Activated CD4-positive, alpha-beta T cell treated with anti-CD3 and anti-CD28 coated beads, Interleukin-2, Interleukin-4, amounts not matched to agents 100 ng/mL and 50 ng/mL, durations not matched to agents 16 hours and 8 hours (primary cell): ENCODE measurements around the gene TLR4.

Source experiments
- DNase-seq: peaks from one replicate; pipeline ENCODE4 v3.0.0-alpha.2; 2020; ENCODE audit warnings: low spot score

The TLR4 gene

GRCh38 chr9:117715411-117715989, 11.3 kb downstream of the TLR4 start:
- DNase-seq: no peak

GRCh38 chr9:117718085-117718484, 13.9 kb downstream of the TLR4 start:
- DNase-seq: peak; percentile 17

- DNase-seq: no peak
Observed at GRCh38 chr9:117718701-117719100, 14.5 kb downstream of the TLR4 start.

GRCh38 chr9:117719161-117719920, 15.1 kb downstream of the TLR4 start:
- no peak for DNase-seq

- DNase-seq: no peak
Observed at GRCh38 chr9:117720066-117720465, 15.9 kb downstream of the TLR4 start.

- DNase-seq: no peak
Observed at GRCh38 chr9:117720555-117720954, 16.4 kb downstream of the TLR4 start.

- no peak for DNase-seq
Observed at GRCh38 chr9:117720987-117721386, 16.8 kb downstream of the TLR4 start.

GRCh38 chr9:117722108-117722761, 18.0 kb downstream of the TLR4 start:
- DNase-seq: no peak

GRCh38 chr9:117723986-117724625, 19.9 kb downstream of the TLR4 start:
- DNase-seq: no peak

GRCh38 chr9:117725426-117725887, 21.3 kb downstream of the TLR4 start:
- DNase-seq: no peak

GRCh38 chr9:117729375-117729774, 25.2 kb downstream of the TLR4 start:
- DNase-seq: no peak

GRCh38 chr9:117732494-117732893, 28.3 kb downstream of the TLR4 start:
- DNase-seq: no peak

- no peak for DNase-seq
Observed at GRCh38 chr9:117733465-117733864, 29.3 kb downstream of the TLR4 start.

- DNase-seq: no peak
Observed at GRCh38 chr9:117734082-117734481, 29.9 kb downstream of the TLR4 start.

GRCh38 chr9:117734523-117735314, 30.5 kb downstream of the TLR4 start:
- no peak for DNase-seq

GRCh38 chr9:117737721-117738226, 33.6 kb downstream of the TLR4 start:
- no peak for DNase-seq

GRCh38 chr9:117739206-117739605, 35.0 kb downstream of the TLR4 start:
- DNase-seq: no peak

GRCh38 chr9:117739624-117740347, 35.6 kb downstream of the TLR4 start:
- DNase-seq: peak; percentile 2

GRCh38 chr9:117742131-117742530, 37.9 kb downstream of the TLR4 start:
- no peak for DNase-seq

GRCh38 chr9:117744369-117744768, 40.2 kb downstream of the TLR4 start:
- no peak for DNase-seq

GRCh38 chr9:117744856-117745389, 40.7 kb downstream of the TLR4 start:
- DNase-seq: no peak
